Adrenal gland (tissue), 12 donors: ENCODE data around the gene MARVELD3. TPM values are rescaled to one million over a fixed set of nuclear protein-coding genes. Genes with fewer than 3 reads are reported as not detected.
"Not testable (repeated sequence)": the region's sequence is repeated elsewhere in the genome, so short reads cannot be mapped to it uniquely, and the experiment has no call there.

Source experiments
- DNase-seq, 7 donors: peaks; one replicate each; pipeline ENCODE4 v3.0.0-alpha.2; 2019 to 2020
- H3K27ac ChIP-seq, 5 donors: fragments of 200-600 bp; sonication (generic) in 4 of 5; 1 replicate in 3 of 5; 2 replicates in 2 of 5; pipeline versions ENCODE4 v1.5.1 to v1.8.0; 2016 to 2020; ENCODE audit warnings: mild to moderate bottlenecking in 1 of 5
- H3K27me3 ChIP-seq: fragments of 200-600 bp; 2 replicates; pipeline ENCODE4 v1.8.0; 2021
- H3K36me3 ChIP-seq, 2 donors: fragments of 200-600 bp; replicated peaks in 1 of 2; 1 replicate in 1 of 2; 2 replicates in 1 of 2; pipeline versions ENCODE4 v1.5.1 to v1.8.0; 2018 to 2022
- H3K4me1 ChIP-seq, 2 donors: fragments of 200-600 bp; replicated peaks in 1 of 2; 1 replicate in 1 of 2; 2 replicates in 1 of 2; pipeline versions ENCODE4 v1.5.1 to v1.8.0; 2018 to 2021
- H3K4me3 ChIP-seq, 4 donors: fragments of 200-600 bp; sonication (generic) in 3 of 4; one replicate each; pipeline ENCODE4 v1.5.1; 2016 to 2018
- H3K9me3 ChIP-seq, 3 donors: fragments of 200-600 bp; sonication (generic) in 1 of 3; replicated peaks in 1 of 3; 1 replicate in 2 of 3; 2 replicates in 1 of 3; pipeline versions ENCODE4 v1.5.1 to v1.8.0; 2016 to 2021
- CTCF ChIP-seq, 6 experiments: fragments of 450-650 bp in 4 of 6; fragments of 200-600 bp in 2 of 6; sonication (generic) in 1 of 6; IDR thresholded peaks; 1 replicate in 5 of 6; 2 replicates in 1 of 6; pipeline versions ENCODE4 v1.5.1 to v1.8.0; 2016 to 2021; ENCODE audit warnings: antibody characterized with exemption in 6 of 6, mild to moderate bottlenecking in 2 of 6, moderate library complexity in 1 of 6
- POLR2A ChIP-seq, 2 donors: fragments of 450-650 bp; IDR thresholded peaks; one replicate each; pipeline ENCODE4 v1.6.1; 2017; ENCODE audit warnings: antibody characterized with exemption in 2 of 2, mild to moderate bottlenecking in 2 of 2, moderate library complexity in 1 of 2
- WGBS, 4 donors: extraction: QIAGEN DNeasy Blood & Tissue Kit in 2 of 4; methylation state at CpG; one replicate each; pipeline versions ENCODE4 v1.1.5 to v1.1.7; 2013 to 2017; 5-methylcytosine and 5-hydroxymethylcytosine counted together
- intact Hi-C, 2 donors: fragments of 100-400 bp; cut with DNase I; formaldehyde crosslinking; loops; one replicate each; pipeline versions ENCODE4 v1.14.1 to v1.15.0; 2022 to 2023
- polyA plus RNA-seq, 3 donors: library from polyadenylated mRNA; stranded (reverse); fragments of 200-250 nt in 2 of 3; fragments of 350-450 nt in 1 of 3; fragmentation: Illumina TruSeq in 1 of 3; extraction: RNeasy Lipid Tissue Mini Kit (QIAGEN cat#74804) in 1 of 3; gene quantifications; one replicate each; pipeline ENCODE4 v1.2.3, GENCODE V29; 2013 to 2014
- total RNA-seq, 9 donors: library from RNA; depleted of rRNA in 4 of 9; stranded (reverse); fragments of >200 nt in 4 of 9; fragments of 120-200 nt in 1 of 9; fragmentation: NEBNext Ultra II Directional in 1 of 9; extraction: Animal tissue kit (Norgen Biotek cat#: 25700) in 1 of 9; gene quantifications; one replicate each; pipeline versions ENCODE4 v1.1.0 to v1.2.4, GENCODE V29; 2013 to 2023
- donor health status: healthy with polysubstance abuse.
- donor health status: Bipolar disorder and iron deficiency.
- donor health status: DM: yes; HTN: yes; CAD: no.
- donor health status: DM: no; HTN: no; CAD: no.
- donor health status: DM: no; HTN: no; CAD: no.
- donor health status: DM: yes; HTN: yes; CAD: no.

The MARVELD3 gene
- total and polyA plus RNA-seq, 12 donors: 0.07 to 0.27 (median 0.17) TPM; not detected in 6

- Histone ChIP-seq H3K27me3 (no peaks in the 10 kb centered on the region), H3K4me3 (no peak overlapping the region), H3K27ac (no peak overlapping the region), H3K36me3 (no peaks in the 10 kb centered on the region), H3K4me1 (no peaks in the 10 kb centered on the region), H3K9me3 (no peaks in the 10 kb centered on the region)
- no peak for DNase-seq
- WGBS, 4 donors: 69 to 71% (median 70%) methylated on average over 3 of the region's 3 CpGs
- no peak for TF ChIP-seq POLR2A (IDR thresholded peaks at IDR 0.05)
- TF ChIP-seq CTCF (IDR thresholded peaks at IDR 0.05): no peak
- intact Hi-C loops: no loop called here
Measured at GRCh38 chr16:71593048-71593999, 32.7 kb upstream of the MARVELD3 start.

- intact Hi-C loops: no loop called here
- WGBS, 4 donors: 81 to 85% (median 83%) methylated on average over 5 of the region's 5 CpGs
- no peak overlapping the region for H3K4me3 ChIP-seq
Measured at GRCh38 chr16:71594000-71594646, 31.9 kb upstream of the MARVELD3 start.

GRCh38 chr16:71595340-71595826, 30.6 kb upstream of the MARVELD3 start:
- H3K27ac ChIP-seq, H3K9me3 ChIP-seq, H3K4me1 ChIP-seq, DNase-seq, H3K4me3 ChIP-seq, H3K27me3 ChIP-seq, intact Hi-C loops, H3K36me3 ChIP-seq: not testable (repeated sequence)
- 75 to 88% (median 84%) methylated on average over 5 to 7 of the region's 7 CpGs for WGBS, 4 donors

More at GRCh38 chr16:71594000-71594646, 31.9 kb upstream of the MARVELD3 start:
- Histone ChIP-seq H3K27ac (no peak overlapping the region), H3K9me3 (no peaks in the 10 kb centered on the region), H3K36me3 (no peaks in the 10 kb centered on the region), H3K27me3 (no peaks in the 10 kb centered on the region), H3K4me1 (no peaks in the 10 kb centered on the region)
- DNase-seq: no peak
- no peak for TF ChIP-seq CTCF (IDR thresholded peaks at IDR 0.05)
- no peak for TF ChIP-seq POLR2A (IDR thresholded peaks at IDR 0.05)

GRCh38 chr16:71598426-71598825, 27.6 kb upstream of the MARVELD3 start:
- H3K4me3 ChIP-seq, DNase-seq: not testable (repeated sequence)

GRCh38 chr16:71600822-71601221, 25.2 kb upstream of the MARVELD3 start:
- H3K27me3 ChIP-seq: no peaks in the 10 kb centered on the region
- intact Hi-C loops: no loop called here
- H3K9me3 ChIP-seq: no peaks in the 10 kb centered on the region
- no peaks in the 10 kb centered on the region for H3K4me1 ChIP-seq
- no peaks in the 10 kb centered on the region for H3K36me3 ChIP-seq
- no peak overlapping the region for H3K27ac ChIP-seq
- no peak for DNase-seq
- 65 to 77% (median 71%) methylated on average over 8 of the region's 8 CpGs for WGBS, 4 donors
- no peak overlapping the region for H3K4me3 ChIP-seq
- TF ChIP-seq CTCF (IDR thresholded peaks at IDR 0.05) (no peak), POLR2A (IDR thresholded peaks at IDR 0.05) (no peak)

More at GRCh38 chr16:71598426-71598825, 27.6 kb upstream of the MARVELD3 start:
- WGBS, 4 donors: 48 to 53% (median 50%) methylated on average over 2 of the region's 2 CpGs
- H3K4me1 ChIP-seq, H3K27ac ChIP-seq, intact Hi-C loops, H3K36me3 ChIP-seq, H3K9me3 ChIP-seq, H3K27me3 ChIP-seq: not testable (repeated sequence)
